GM10248 (cell line): ENCODE results near the gene CFH.
"Not testable (repeated sequence)": the region's sequence is repeated elsewhere in the genome, so short reads cannot be mapped to it uniquely, and the experiment has no call there.

Source experiments
- CTCF ChIA-PET: fragments of 300-600 bp; sonication (Branson Sonifier 250); formaldehyde crosslinking; extraction: SDS; loops from one replicate; lab custom pipeline; 2021; ENCODE audit warnings: antibody characterized with exemption; lab: Yijun Ruan, JAX
- POLR2A ChIA-PET: fragments of 350-650 bp; sonication (Branson Sonifier 250); formaldehyde crosslinking; extraction: SDS; loops from one replicate; lab custom pipeline; 2020; ENCODE audit warnings: antibody characterized with exemption; lab: Yijun Ruan, JAX
- DNase-seq: peaks from one replicate; pipeline ENCODE4 v3.0.0; 2012; ENCODE audit errors: extremely low spot score
- CTCF ChIP-seq: IDR thresholded peaks from 2 replicates; pipeline ENCODE4 v1.5.1; 2012; ENCODE audit warnings: mild to moderate bottlenecking, low read depth; ENCODE audit errors: extremely low read depth, missing control alignments, control extremely low read depth

Gene CFH

GRCh38 chr1:196773713-196774112 lies 121.9 kb downstream of the CFH start:
- no peak for TF ChIP-seq CTCF

DNA sequence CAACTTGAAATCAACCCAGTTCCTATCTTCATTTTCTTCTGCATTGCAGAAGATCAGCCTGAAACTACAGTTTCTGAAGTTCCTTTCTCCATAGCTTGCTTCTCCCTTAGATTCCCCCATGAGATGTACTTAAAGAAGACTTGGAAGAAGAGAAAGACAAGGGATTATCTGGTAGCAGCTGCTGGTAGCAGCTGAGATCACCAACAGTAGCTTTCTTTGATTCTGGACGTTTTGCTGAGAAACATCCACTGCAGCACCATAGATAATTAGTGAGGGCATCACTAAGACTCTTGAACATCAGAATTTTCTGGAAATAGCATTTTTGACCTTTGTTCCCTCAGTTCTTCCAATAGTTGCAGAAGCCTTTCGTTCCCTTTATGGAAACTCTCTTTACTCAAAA lies 122.3 kb downstream of the CFH start:
- ChIA-PET POLR2A (no interaction called here), CTCF (no interaction called here)
- DNase-seq: no peak
- no peak for TF ChIP-seq CTCF

More at GRCh38 chr1:196773713-196774112, 121.9 kb downstream of the CFH start:
- no peak for DNase-seq
- POLR2A ChIA-PET: no interaction called here
- CTCF ChIA-PET: no interaction called here

- CTCF ChIA-PET: no interaction called here
Measured at GRCh38 chr1:196774603-196775002, 122.8 kb downstream of the CFH start, which contains the start of gene CFHR3. CFHR3 (plus strand) TSS chr1:196774840; CDS start chr1:196774887, 47 bp downstream.

GRCh38 chr1:196777603-196778002 lies 125.8 kb downstream of the CFH start:
- no peak for TF ChIP-seq CTCF
- ChIA-PET CTCF (no interaction called here), POLR2A (no interaction called here)
- DNase-seq: no peak

More at GRCh38 chr1:196774603-196775002, 122.8 kb downstream of the CFH start, which contains the start of gene CFHR3:
- POLR2A ChIA-PET: no interaction called here
- DNase-seq: no peak
- TF ChIP-seq CTCF: no peak

DNA sequence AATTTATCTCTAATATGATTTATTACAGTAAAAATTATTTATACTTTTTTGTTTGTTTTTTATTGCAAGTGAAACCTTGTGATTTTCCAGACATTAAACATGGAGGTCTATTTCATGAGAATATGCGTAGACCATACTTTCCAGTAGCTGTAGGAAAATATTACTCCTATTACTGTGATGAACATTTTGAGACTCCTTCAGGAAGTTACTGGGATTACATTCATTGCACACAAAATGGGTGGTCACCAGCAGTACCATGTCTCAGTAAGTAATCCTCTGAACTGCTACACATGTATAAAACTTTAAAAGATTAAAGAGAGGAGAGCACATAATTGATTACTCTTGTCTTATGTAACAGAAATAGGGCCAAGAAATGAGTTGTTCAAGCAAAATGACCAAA lies 127.2 kb downstream of the CFH start:
- no peak for DNase-seq
- ChIA-PET POLR2A (no interaction called here), CTCF (no interaction called here)
- no peak for TF ChIP-seq CTCF

GRCh38 chr1:196791252-196791651 lies 139.4 kb downstream of the CFH start:
- POLR2A ChIA-PET, CTCF ChIA-PET, DNase-seq: not testable (repeated sequence)

DNA sequence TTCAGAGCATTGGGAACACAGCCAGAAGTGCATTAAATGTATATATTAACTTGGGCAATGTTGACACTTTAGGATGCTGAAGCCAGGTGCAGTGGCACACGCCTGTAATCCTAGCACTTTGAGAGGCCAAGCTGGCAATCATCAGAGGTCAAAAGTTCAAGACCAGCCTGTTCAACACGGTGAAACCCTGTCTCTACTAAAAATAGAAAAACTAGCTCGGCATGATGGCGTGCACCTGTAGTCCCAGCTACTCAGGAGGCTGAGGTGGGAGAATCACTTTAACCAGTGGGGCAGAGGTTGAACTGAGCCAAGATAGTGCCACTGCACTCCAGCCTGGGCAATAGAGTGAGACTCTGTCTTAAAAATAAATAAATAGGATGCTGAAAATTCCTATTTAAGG lies 142.3 kb downstream of the CFH start:
- POLR2A ChIA-PET, CTCF ChIA-PET, DNase-seq: not testable (repeated sequence)
